Neural cell (in vitro differentiated cells): ENCODE measurements around the gene TUBB1.
"Not testable (repeated sequence)": the region's sequence is repeated elsewhere in the genome, so short reads cannot be mapped to it uniquely, and the experiment has no call there.

Experiments used
- CTCF ChIP-seq: fragments of 450-650 bp; IDR thresholded peaks from 2 replicates; pipeline ENCODE4 v1.5.1; 2014; ENCODE audit warnings: antibody characterized with exemption, mild to moderate bottlenecking, moderate library complexity; ENCODE audit not compliant: poor library complexity, severe bottlenecking
- EP300 ChIP-seq: fragments of 450-650 bp; conservative IDR thresholded peaks from 2 replicates; pipeline ENCODE4 v1.6.1; 2014; ENCODE audit warnings: antibody characterized with exemption, mild to moderate bottlenecking, moderate library complexity; ENCODE audit not compliant: poor library complexity, severe bottlenecking
- EZH2 ChIP-seq: fragments of 200-600, 300-800 bp; shearing (Covaris generic), sonication (generic); IDR thresholded peaks from 2 replicates; pipeline ENCODE4 v1.6.1; 2014; ENCODE audit warnings: antibody characterized with exemption, low read length, borderline replicate concordance, mild to moderate bottlenecking; ENCODE audit not compliant: insufficient read depth, poor library complexity, severe bottlenecking
- MXI1 ChIP-seq: fragments of 450-650 bp; conservative IDR thresholded peaks from 2 replicates; pipeline ENCODE4 v1.6.1; 2014; ENCODE audit warnings: antibody characterized with exemption, mild to moderate bottlenecking; ENCODE audit not compliant: poor library complexity, severe bottlenecking
- POLR2AphosphoS5 ChIP-seq: IDR thresholded peaks from 2 replicates; pipeline ENCODE4 v1.6.1; 2012
- REST ChIP-seq: IDR thresholded peaks from 2 replicates; pipeline ENCODE4 v1.6.1; 2012; ENCODE audit warnings: borderline replicate concordance
- TAF1 ChIP-seq: IDR thresholded peaks from 2 replicates; pipeline ENCODE4 v1.6.1; 2012; ENCODE audit warnings: low read depth

GRCh38 chr20:59011874-59012157 is 7.4 kb upstream of the TUBB1 start:
- not testable (repeated sequence) for TF ChIP-seq CTCF, POLR2AphosphoS5, REST, EZH2, TAF1, EP300, MXI1
